HG02610 (cell line): ENCODE measurements around the gene PLAAT3.
A peak's percentile ranks its signal among the peaks of the same experiment; 100 is the strongest.
"Not testable (repeated sequence)": the region's sequence is repeated elsewhere in the genome, so short reads cannot be mapped to it uniquely, and the experiment has no call there.

Source experiments
- ATAC-seq: cut with Tn5 transposase; IDR thresholded peaks from one replicate; pipeline ENCODE4 v1.9.1; 2021; ENCODE audit warnings: mild to moderate bottlenecking, moderate library complexity; ENCODE audit not compliant: unreplicated experiment

Gene PLAAT3

GRCh38 chr11:63609971-63610580 is 4.2 kb downstream of the PLAAT3 start:
- ATAC-seq: no peak

GRCh38 chr11:63609536-63609935 is 4.7 kb downstream of the PLAAT3 start:
- ATAC-seq: no peak

DNA sequence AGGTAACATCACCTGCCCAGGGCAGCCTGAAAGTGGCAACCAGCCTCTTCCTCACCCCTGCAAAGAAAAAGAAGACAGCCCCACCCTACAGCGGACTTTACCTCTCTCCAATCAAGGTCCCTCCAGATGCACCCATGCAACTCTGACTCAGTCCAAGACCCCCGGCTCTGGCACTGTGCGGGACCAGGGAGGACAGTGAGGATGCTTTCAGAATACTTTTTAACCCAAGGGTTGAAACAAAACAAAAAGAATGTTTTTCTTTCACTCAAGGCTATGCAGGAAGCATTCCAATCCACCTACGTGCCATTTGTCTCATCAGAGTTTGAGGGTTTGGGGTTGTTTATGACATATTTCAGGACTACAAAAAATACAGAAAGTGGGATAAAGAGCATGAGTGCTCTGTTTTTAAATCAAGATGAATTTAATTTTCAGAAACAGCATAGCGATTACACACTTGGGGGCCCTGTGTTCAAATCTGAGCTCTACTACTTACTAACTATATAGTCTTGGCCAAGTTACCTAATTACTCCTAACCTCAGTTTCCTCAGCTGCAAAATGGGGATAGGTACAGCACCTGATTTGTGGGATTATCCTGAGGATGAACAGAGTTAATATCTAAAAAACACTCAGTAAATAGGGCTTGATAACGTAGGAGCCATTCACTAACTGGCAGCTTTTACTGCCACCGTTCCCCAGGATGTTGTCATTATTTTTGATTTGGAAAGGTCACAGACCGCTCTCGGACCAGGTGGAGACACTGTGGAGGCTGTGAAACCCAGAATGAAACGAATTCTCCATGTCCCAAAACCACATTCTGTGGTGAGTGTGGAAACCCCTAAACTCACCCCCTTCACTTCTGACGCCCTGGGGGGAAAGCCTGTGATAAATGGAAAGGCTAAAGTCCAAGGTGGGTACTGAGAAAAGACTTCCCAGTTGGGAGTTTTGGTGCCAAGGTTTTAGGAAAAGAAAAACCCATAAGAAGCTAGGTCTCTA is 5.6 kb downstream of the PLAAT3 start:
- no peak for ATAC-seq

DNA sequence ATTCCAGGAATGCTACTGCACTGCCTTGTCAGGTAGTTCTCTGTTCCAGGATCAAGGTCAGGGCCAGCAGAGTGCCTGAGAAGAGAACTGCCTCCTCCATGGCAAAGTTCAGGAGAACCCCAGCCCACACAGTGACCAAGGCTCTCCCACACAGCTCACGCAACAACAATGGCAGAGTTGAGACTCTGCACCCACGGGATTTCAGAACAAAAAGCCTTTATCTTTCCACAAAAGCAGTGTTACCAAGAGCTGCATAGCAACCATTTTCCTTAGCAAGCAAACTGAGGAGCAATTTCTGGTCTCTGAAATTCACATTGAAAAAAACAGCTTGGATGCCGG is 11.1 kb downstream of the PLAAT3 start:
- ATAC-seq: no peak

- not testable (repeated sequence) for ATAC-seq
Measured at GRCh38 chr11:63602290-63603179, 11.7 kb downstream of the PLAAT3 start.

- ATAC-seq: no peak
Measured at GRCh38 chr11:63599211-63600122, 14.8 kb downstream of the PLAAT3 start.

DNA sequence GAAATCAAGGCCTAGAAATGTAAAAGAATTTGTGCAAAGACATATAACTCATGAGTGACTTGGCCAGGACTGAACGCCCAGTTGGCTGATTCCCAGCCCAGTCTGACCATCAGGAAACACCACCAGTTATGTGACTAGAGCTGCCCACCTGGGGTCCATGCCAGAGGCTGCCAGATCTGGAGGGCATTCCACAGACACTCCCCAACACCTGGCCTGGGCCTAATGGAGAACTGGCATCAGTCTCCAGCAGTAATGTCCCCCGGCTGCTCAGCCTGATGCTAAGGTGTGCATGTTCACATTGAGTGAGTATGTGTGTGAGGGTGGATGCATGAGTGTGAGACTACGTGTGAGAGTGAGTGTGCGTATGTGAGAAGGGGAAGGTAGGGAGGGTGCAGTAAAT is 15.7 kb downstream of the PLAAT3 start:
- ATAC-seq: no peak

GRCh38 chr11:63595296-63595695 is 18.9 kb downstream of the PLAAT3 start:
- ATAC-seq: no peak

- no peak for ATAC-seq
Measured at GRCh38 chr11:63592975-63593395, 21.2 kb downstream of the PLAAT3 start.

GRCh38 chr11:63590024-63590788 is 24.0 kb downstream of the PLAAT3 start:
- ATAC-seq: no peak

DNA sequence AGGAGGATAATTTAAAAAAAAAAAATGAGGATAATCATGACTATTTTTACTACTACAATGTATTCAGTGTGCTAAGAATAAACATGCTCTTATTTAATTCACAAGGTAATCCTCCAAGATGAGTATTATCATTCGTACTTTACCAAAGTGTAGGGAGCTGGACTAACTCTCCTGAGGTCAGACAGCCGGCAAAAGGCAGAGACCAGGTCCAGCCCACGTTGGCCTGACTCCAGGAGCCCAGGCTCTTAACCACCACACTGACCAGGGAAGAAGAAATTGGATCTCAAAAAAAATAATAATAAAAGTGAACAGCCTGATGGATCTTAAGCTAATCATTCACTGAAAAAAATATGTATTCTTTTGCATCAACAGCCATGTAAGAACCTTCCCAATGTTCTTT is 25.2 kb downstream of the PLAAT3 start:
- ATAC-seq: no peak

GRCh38 chr11:63586451-63587166 is 27.6 kb downstream of the PLAAT3 start:
- no peak for ATAC-seq

DNA sequence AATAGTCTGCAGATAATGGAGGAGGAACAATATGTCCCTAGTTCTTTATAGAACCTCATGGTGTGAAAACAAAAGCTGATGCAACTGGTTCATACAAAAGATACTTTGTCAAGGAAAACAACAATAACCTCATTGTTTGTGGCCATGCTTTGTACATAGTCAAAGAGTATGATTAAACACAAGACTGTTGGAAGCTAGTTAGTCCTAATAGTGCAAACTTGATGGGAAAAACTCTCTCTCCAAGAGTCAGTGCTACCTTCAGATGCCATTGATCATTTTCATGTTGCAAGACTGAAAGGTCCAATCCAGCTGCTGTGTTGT is 30.9 kb downstream of the PLAAT3 start:
- ATAC-seq: no peak

DNA sequence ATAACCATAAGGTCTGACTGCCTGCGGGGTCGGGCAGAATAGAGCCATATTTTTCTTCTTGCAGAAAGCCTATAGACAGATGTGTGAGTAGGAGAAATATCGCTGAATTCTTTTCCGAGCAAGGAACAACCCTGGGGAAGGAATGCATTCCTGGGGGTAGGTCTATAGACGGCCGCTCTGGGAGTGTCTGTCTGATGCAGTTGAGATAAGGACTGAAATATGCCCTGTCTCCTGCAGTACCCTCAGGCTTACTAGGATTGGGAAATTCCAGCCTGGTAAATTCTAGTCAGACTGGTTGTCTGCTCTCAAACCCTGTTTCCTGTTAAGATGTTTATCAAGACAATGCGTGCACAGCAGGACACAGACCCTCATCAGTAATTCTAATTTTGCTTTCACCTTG is 33.0 kb downstream of the PLAAT3 start:
- not testable (repeated sequence) for ATAC-seq

DNA sequence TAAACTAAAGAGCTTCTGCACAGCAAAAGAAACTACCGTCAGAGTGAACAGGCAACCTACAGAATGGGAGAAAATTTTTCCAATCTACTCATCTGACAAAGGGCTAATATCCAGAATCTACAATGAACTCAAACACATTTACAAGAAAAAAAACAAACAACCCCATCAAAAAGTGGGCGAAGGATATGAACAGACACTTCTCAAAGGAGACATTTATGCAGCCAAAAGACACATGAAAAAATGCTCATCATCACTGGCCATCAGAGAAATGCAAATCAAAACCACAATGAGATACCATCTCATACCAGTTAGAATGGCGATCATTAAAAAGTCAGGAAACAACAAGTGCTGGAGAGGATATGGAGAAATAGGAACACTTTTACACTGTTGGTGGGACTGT is 35.4 kb downstream of the PLAAT3 start:
- ATAC-seq: not testable (repeated sequence)

- no peak for ATAC-seq
Measured at GRCh38 chr11:63574856-63575602, 39.2 kb downstream of the PLAAT3 start.

DNA sequence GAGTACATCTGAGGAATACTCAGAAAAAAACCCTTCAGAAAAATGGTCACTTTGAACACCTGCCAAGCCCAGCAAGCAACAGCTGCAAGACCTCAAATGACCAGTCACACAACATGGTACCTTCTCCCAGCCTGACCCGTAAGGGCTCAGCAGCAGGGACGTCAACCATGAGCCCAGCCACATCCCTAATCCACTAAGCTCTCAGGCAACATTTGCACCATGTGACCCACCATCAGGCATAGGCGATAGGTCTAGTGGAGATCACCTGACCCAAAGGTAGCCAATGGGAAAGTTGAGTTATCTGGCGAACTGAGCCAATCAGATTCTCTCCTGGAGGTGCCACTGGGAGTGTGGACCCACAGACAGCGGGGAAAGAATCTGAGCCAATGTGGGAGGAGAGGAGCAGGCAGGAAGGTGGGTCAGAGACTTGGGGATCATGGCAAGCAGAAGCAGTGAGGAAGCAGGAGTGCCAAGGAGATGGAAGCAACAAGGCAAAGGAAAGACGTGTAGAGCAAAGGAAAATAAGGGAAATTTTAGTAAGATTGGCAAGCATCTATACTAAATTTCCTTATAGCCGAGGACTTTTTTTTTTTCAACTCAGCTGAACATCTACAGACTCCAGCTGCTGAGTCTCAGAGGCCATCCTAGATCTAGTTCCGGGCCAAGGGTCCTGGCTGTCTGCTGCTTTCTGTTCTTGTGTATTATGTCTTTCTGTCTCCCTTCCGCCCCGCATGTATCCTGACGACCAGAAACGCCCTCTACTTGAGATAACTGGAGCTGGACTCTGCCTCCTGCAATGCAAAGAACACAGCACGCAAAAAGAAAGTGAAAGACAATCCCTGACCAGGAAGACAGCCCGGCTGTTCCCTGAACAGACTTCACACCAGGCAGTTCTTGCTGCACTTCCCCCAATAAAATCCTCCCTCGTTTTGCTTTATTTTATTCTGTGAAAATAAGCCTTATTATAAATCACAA is 40.1 kb downstream of the PLAAT3 start:
- ATAC-seq: peak; percentile 60
